Measurements from ENCODE around the gene RFT1. TPM values are rescaled to one million over a fixed set of nuclear protein-coding genes. Genes with fewer than 3 reads are reported as not detected.

Gene RFT1
- total and polyA plus RNA-seq, 2 of the 13 experiments (the other 11 are each of a cell fraction or from before 2014, with no cell fraction given): 23.2 to 37.0 TPM

DNA sequence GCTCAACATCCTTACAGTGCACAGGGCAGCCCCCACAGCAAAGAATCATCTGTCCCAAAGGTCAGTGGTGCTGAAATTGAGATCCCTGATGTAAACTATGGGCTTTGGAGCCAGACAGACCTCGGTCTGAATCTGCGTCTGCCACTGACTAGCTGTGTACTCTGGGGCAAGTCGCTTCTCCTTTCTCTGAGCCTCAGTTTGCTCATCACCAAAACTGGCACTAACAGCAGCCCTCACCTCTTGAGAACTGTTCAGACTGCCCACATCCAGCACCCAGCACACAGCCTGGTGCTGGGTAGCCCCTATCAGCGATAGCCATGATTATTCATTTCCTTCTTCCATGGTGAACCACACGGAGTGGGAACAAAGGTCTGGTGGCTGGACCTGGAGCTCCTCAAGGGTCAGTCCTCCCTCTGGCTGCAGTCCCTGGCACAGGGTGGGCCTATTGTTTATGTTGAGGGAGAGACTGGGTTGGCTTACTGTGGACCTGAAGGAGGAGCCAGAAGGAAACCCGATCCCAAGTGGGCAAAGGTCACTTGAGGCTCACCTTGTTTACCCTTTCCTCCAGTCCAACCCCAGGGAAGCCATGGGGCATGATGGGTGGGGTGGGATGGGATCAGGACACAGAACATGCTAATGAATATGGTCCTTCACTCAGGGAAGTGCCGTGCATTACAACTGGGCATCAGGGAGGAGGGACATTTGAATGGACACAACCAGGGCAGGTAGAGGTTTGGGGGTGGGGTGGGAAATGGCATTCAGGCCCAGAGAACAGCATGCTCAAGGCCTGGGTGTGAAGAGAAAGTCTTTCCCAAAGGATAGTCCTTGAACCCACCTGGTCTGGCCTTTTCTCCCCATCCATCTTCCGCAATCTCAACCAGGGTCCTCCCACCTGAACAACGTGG lies 29.2 kb upstream of the RFT1 start (continued):
- TF ChIP-seq, protein P1, sequence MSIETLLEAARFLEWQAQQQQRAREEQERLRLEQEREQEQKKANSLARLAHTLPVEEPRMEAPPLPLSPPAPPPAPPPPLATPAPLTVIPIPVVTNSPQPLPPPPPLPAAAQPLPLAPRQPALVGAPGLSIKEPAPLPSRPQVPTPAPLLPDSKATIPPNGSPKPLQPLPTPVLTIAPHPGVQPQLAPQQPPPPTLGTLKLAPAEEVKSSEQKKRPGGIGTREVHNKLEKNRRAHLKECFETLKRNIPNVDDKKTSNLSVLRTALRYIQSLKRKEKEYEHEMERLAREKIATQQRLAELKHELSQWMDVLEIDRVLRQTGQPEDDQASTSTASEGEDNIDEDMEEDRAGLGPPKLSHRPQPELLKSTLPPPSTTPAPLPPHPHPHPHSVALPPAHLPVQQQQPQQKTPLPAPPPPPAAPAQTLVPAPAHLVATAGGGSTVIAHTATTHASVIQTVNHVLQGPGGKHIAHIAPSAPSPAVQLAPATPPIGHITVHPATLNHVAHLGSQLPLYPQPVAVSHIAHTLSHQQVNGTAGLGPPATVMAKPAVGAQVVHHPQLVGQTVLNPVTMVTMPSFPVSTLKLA (IDR thresholded peaks at IDR 0.05): peak; percentile 42; the same call in 1 of the 2 replicates
- peak; percentile 71; the same call in 1 of the 2 replicates for TF ChIP-seq ZNF891 (CRISPR knock-in tag; IDR thresholded peaks at IDR 0.05)
- TF ChIP-seq, protein P2, sequence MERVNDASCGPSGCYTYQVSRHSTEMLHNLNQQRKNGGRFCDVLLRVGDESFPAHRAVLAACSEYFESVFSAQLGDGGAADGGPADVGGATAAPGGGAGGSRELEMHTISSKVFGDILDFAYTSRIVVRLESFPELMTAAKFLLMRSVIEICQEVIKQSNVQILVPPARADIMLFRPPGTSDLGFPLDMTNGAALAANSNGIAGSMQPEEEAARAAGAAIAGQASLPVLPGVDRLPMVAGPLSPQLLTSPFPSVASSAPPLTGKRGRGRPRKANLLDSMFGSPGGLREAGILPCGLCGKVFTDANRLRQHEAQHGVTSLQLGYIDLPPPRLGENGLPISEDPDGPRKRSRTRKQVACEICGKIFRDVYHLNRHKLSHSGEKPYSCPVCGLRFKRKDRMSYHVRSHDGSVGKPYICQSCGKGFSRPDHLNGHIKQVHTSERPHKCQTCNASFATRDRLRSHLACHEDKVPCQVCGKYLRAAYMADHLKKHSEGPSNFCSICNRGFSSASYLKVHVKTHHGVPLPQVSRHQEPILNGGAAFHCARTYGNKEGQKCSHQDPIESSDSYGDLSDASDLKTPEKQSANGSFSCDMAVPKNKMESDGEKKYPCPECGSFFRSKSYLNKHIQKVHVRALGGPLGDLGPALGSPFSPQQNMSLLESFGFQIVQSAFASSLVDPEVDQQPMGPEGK (CRISPR knock-in tag; IDR thresholded peaks at IDR 0.05): 0 out of 2 replicates have a peak, but pooled peaks have one; percentile 41
- peak; percentile 13; the same call in 1 of the 2 replicates for TF ChIP-seq ZFY (CRISPR knock-in tag; IDR thresholded peaks at IDR 0.05)
- TF ChIP-seq GATAD1 (CRISPR knock-in tag; IDR thresholded peaks at IDR 0.05): no peak
- TF ChIP-seq TCF12 (IDR thresholded peaks at IDR 0.05): no peak
- no peak for TF ChIP-seq TCF12 (CRISPR knock-in tag; IDR thresholded peaks at IDR 0.05)
- no peak for TF ChIP-seq ZNF569 (CRISPR knock-in tag; IDR thresholded peaks at IDR 0.05; ENCODE audit: borderline replicate concordance)
- no peak for TF ChIP-seq GATA4 (IDR thresholded peaks at IDR 0.05; ENCODE audit: borderline replicate concordance, low read depth)
- TF ChIP-seq, protein P3, sequence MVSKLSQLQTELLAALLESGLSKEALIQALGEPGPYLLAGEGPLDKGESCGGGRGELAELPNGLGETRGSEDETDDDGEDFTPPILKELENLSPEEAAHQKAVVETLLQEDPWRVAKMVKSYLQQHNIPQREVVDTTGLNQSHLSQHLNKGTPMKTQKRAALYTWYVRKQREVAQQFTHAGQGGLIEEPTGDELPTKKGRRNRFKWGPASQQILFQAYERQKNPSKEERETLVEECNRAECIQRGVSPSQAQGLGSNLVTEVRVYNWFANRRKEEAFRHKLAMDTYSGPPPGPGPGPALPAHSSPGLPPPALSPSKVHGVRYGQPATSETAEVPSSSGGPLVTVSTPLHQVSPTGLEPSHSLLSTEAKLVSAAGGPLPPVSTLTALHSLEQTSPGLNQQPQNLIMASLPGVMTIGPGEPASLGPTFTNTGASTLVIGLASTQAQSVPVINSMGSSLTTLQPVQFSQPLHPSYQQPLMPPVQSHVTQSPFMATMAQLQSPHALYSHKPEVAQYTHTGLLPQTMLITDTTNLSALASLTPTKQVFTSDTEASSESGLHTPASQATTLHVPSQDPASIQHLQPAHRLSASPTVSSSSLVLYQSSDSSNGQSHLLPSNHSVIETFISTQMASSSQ (IDR thresholded peaks at IDR 0.05; ENCODE audit: low read depth): no peak
- TF ChIP-seq, protein P3 (CRISPR knock-in tag; IDR thresholded peaks at IDR 0.05; ENCODE audit: borderline replicate concordance): peak; percentile 31; the same call in 1 of the 2 replicates
- TF ChIP-seq ZNF749 (CRISPR knock-in tag; IDR thresholded peaks at IDR 0.05; ENCODE audit: borderline replicate concordance): peak; percentile 33; the same call in 1 of the 2 replicates
- TF ChIP-seq POLR2G (IDR thresholded peaks at IDR 0.05; ENCODE audit: low read depth, low read length): peak; percentile 61
- TF ChIP-seq, protein P4, sequence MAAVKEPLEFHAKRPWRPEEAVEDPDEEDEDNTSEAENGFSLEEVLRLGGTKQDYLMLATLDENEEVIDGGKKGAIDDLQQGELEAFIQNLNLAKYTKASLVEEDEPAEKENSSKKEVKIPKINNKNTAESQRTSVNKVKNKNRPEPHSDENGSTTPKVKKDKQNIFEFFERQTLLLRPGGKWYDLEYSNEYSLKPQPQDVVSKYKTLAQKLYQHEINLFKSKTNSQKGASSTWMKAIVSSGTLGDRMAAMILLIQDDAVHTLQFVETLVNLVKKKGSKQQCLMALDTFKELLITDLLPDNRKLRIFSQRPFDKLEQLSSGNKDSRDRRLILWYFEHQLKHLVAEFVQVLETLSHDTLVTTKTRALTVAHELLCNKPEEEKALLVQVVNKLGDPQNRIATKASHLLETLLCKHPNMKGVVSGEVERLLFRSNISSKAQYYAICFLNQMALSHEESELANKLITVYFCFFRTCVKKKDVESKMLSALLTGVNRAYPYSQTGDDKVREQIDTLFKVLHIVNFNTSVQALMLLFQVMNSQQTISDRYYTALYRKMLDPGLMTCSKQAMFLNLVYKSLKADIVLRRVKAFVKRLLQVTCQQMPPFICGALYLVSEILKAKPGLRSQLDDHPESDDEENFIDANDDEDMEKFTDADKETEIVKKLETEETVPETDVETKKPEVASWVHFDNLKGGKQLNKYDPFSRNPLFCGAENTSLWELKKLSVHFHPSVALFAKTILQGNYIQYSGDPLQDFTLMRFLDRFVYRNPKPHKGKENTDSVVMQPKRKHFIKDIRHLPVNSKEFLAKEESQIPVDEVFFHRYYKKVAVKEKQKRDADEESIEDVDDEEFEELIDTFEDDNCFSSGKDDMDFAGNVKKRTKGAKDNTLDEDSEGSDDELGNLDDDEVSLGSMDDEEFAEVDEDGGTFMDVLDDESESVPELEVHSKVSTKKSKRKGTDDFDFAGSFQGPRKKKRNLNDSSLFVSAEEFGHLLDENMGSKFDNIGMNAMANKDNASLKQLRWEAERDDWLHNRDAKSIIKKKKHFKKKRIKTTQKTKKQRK (IDR thresholded peaks at IDR 0.05; ENCODE audit: low read length): no peak
- TF ChIP-seq, protein P5, sequence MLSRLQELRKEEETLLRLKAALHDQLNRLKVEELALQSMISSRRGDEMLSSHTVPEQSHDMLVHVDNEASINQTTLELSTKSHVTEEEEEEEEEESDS (CRISPR knock-in tag; IDR thresholded peaks at IDR 0.05; ENCODE audit: borderline replicate concordance): no peak
- no peak for TF ChIP-seq HDAC6 (IDR thresholded peaks at IDR 0.05; ENCODE audit: low read depth, low read length)
- TF ChIP-seq ZNF629 (CRISPR knock-in tag; conservative IDR thresholded peaks at IDR 0.05): peak; percentile 38; the same call in 1 of the 2 replicates
